ENCODE data around the gene MRPL41. TPM values are rescaled to one million over a fixed set of nuclear protein-coding genes. Genes with fewer than 3 reads are reported as not detected.

MRPL41 gene
- 44.6 TPM for total RNA-seq
- long read RNA-seq, transcript MRPL41-201 (2 exons, 1,262 nt): major isoform, 60 of 63 reads
- long read RNA-seq, partial matches to known transcripts: 0 of 63 reads
- long read RNA-seq, other reads (novel, unspliced or antisense): 3 of 63 reads

DNA sequence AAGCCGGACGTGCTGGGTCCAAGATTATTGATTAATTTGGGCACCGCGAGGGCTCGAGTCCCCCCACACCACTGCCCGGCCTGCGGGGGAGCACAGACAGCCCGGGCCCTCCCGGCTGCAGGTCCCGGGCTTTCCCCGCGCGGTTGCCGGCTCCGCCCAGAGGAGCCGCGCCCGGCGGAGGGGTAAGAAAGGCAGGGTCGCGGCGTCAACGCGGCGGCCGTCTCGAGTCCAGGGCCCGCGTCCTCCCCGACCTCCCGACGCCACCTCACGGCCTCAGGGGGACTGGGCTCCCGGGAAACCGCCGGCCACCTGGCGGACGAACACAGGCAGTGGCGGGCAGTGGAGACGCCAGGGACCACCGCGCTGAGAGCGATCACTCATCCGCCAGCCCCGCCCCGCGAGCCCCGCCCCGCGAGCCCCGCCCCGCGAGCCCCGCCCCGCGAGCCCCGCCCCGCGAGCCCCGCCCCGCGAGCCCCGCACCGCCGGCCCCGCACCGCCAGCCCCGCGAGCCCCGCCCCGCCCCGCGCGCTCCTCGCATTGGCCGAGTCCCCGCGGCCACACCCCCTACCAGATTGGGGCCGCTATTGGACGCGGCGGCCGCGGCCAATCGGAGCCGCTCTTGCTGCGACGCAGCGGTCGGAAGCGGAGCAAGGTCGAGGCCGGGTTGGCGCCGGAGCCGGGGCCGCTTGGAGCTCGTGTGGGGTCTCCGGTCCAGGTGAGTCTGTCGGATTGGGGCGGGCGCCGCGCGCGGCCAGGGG, at the start of gene MRPL41:
Gene MRPL41, plus strand, starts transcription at position 616 of the 758 bp plus-strand sequence. CDS start 203 bp downstream, outside the sequence.
- Histone ChIP-seq H3K9me3 (no peaks in the 10 kb centered on the region), H3K4me1 (peaks cover 23% of the 10 kb centered on the region), H3K27me3 (ENCODE audit: low read depth) (no peaks in the 10 kb centered on the region), H3K27ac (peak within 1 kb of the TSS; percentile 85), H3K36me3 (peaks cover 29% of the 10 kb centered on the region), H3K4me3 (peak within 1 kb of the TSS; percentile 80)
- TF ChIP-seq, protein P1, sequence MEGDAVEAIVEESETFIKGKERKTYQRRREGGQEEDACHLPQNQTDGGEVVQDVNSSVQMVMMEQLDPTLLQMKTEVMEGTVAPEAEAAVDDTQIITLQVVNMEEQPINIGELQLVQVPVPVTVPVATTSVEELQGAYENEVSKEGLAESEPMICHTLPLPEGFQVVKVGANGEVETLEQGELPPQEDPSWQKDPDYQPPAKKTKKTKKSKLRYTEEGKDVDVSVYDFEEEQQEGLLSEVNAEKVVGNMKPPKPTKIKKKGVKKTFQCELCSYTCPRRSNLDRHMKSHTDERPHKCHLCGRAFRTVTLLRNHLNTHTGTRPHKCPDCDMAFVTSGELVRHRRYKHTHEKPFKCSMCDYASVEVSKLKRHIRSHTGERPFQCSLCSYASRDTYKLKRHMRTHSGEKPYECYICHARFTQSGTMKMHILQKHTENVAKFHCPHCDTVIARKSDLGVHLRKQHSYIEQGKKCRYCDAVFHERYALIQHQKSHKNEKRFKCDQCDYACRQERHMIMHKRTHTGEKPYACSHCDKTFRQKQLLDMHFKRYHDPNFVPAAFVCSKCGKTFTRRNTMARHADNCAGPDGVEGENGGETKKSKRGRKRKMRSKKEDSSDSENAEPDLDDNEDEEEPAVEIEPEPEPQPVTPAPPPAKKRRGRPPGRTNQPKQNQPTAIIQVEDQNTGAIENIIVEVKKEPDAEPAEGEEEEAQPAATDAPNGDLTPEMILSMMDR (IDR thresholded peaks at IDR 0.05): peak; percentile 52
- ATAC-seq (peak; percentile 90 to 92), DNase-seq (peak; percentile 93)
- intact Hi-C loops (cut with DNase I): no loop called here

DNA sequence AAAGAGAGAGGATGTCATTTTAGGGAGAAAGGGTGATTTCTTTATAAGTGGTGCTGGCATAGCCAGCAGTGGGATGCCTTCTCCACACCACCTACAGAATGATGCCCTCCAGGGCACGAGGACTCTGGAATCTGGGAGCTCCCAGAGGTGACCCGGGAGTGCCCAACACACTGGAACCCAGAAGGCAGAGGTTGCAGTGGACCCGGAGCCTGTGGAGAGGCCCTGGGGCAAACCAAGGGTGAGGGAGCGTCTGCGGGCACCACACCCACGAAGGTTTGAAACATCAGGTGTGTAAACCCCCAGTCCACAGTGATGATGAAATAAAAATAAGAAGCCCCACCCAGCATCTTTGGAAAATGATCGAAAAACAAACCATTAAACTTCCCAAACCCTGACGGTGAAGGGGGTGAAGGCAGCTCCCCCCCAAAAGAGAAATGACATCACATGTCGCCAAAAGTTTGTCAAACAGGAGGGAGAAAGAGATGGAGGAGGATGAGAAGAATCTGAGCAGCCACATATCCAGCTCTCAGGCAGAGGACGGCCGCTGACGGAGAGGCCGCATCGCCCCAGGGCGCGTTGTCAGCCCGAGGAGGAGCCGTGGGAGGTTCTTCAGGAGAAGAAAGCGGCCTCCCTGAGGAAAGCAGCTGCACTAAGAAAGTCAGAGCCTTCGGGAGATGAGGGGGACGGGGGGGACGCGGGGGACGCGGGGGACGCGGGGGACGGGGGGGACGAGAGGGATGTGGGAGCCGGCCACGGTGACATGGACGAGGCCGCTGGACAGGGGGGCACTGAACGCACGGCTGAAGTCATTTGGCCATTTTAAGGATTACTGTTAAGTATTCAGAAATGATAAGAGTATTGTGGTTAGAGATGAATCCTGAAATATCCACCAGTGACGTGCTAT, 49.4 kb upstream of the MRPL41 start:
- no peaks in the 10 kb centered on the region for H3K36me3 ChIP-seq
- H3K4me3 ChIP-seq: no peak overlapping the region
- ATAC-seq: no peak
- TF ChIP-seq, protein P1 (IDR thresholded peaks at IDR 0.05): no peak
- DNase-seq: no peak
- H3K4me1 ChIP-seq: no peaks in the 10 kb centered on the region
- H3K27me3 ChIP-seq (ENCODE audit: low read depth): no peaks in the 10 kb centered on the region
- intact Hi-C loops (cut with DNase I): no loop called here
- H3K9me3 ChIP-seq: no peaks in the 10 kb centered on the region
- H3K27ac ChIP-seq: no peak overlapping the region

DNA sequence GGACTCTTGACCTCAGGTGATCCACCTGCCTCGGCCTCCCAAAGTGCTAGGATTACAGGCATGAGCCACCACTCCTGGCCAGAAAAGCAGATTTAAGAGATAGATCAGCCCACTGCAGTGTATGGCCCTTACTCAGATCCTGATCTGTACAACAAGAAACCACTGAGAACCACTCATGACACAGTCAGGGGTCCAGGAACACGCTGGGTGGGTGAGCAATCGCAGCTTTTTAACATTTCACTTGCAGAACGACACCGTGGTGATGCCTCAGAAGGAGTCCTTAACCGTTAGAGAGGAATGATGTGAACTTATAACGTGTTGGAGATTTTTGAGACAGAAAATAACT, 47.3 kb upstream of the MRPL41 start:
- ATAC-seq (no peak), DNase-seq (no peak)
- no peaks in the 10 kb centered on the region for H3K36me3 ChIP-seq
- no peaks in the 10 kb centered on the region for H3K4me1 ChIP-seq
- TF ChIP-seq, protein P1 (IDR thresholded peaks at IDR 0.05): no peak
- H3K4me3 ChIP-seq: no peak overlapping the region
- no peak overlapping the region for H3K27ac ChIP-seq
- no peaks in the 10 kb centered on the region for H3K9me3 ChIP-seq
- H3K27me3 ChIP-seq (ENCODE audit: low read depth): no peaks in the 10 kb centered on the region
- intact Hi-C loops (cut with DNase I): no loop called here

DNA sequence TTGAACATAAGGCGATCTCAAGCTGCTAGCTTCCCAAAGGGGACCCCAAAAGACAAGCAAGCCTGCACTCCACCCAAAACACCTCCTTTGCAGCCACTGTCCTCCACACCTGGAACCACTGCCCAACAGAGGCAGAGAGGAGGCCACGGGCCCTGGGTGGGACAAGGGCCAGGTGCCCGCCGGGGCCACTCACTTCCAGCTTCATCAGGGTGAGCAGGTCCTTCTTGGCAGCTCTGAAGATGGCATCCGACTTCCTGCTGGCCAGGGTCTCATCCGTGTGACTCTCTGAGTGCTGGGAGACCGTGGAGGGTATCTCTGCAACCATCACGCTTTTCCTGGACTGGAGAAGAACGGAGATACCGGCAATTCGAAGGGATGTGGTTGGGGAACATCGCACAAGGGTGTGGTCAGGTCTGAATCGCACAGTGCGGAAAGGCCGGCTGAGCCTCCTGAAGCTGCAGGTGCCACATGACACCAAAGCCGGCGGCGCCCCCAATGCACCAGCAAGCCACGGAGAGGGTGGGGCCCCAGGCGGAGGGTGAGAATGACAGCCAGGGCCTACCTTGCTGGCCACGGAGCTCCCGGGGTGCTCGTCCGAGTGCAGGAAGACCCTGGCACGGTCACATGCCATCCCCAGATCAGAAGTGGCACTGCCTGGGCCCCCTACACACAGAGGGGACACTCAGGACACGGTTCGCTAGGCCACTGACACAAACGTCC, 46.1 kb upstream of the MRPL41 start:
- TF ChIP-seq, protein P1 (IDR thresholded peaks at IDR 0.05): no peak
- Histone ChIP-seq H3K4me1 (no peaks in the 10 kb centered on the region), H3K27ac (no peak overlapping the region), H3K36me3 (no peaks in the 10 kb centered on the region), H3K4me3 (no peak overlapping the region), H3K27me3 (ENCODE audit: low read depth) (no peaks in the 10 kb centered on the region), H3K9me3 (no peaks in the 10 kb centered on the region)
- DNase-seq: no peak
- peak in 1 of 2 donors; percentile 21 for ATAC-seq
- intact Hi-C loops (cut with DNase I): no loop called here

DNA sequence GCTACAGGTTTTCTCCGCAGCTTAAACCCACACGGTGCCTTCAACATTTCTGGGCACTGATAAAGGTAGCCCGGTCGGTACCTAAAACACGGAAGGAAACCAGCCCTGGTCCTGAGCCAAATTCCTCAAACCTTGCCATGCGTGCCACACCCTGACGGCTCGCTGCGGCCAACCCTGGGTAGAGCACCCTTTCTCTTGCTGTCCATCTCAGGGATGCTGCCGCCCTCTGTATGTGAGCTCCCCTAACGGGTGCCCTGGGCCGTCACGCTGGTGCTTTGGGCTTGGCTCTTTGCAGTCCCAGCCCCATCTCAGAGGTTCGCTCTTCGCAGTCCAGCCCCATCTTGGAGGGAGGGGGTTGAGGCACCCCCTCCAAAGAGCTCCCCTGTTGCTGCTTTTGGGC, 45.4 kb upstream of the MRPL41 start:
- H3K4me3 ChIP-seq: no peak overlapping the region
- H3K36me3 ChIP-seq: no peaks in the 10 kb centered on the region
- no peaks in the 10 kb centered on the region for H3K4me1 ChIP-seq
- no peaks in the 10 kb centered on the region for H3K9me3 ChIP-seq
- ATAC-seq: peak in 1 of 2 donors; percentile 37
- intact Hi-C loops (cut with DNase I): no loop called here
- TF ChIP-seq, protein P1 (IDR thresholded peaks at IDR 0.05): no peak
- no peak for DNase-seq
- H3K27ac ChIP-seq: no peak overlapping the region
- no peaks in the 10 kb centered on the region for H3K27me3 ChIP-seq (ENCODE audit: low read depth)

Data from lower lobe of right lung (tissue), 2 donors.